Spleen (tissue), 7 donors: ENCODE results near the gene JSRP1.

Source experiments
- POLR2A ChIP-seq, 3 donors: fragments of 450-650 bp; IDR thresholded peaks; one replicate each; pipeline ENCODE4 v1.5.1; 2017; ENCODE audit warnings: antibody characterized with exemption in 3 of 3, mild to moderate bottlenecking in 1 of 3
- TF ChIP-seq, protein P1 (sequence below), 11 experiments: fragments of 200-600 bp in 7 of 11; fragments of 450-650 bp in 4 of 11; sonication (generic) in 4 of 11; IDR thresholded peaks in 8 of 11; conservative IDR thresholded peaks in 3 of 11; 1 replicate in 7 of 11; 2 replicates in 4 of 11; pipeline versions ENCODE4 v1.4.0 to v1.8.0; 2016 to 2021; ENCODE audit warnings: antibody characterized with exemption in 11 of 11, inconsistent platforms in 4 of 11, mild to moderate bottlenecking in 1 of 11
- donor health status: DM: no; HTN: no; CAD: no; lungs with moderate emphysema.
- donor health status: DM: no; HTN: no; CAD: no.
- donor health status: DM: no; HTN: no; CAD: no.

DNA sequence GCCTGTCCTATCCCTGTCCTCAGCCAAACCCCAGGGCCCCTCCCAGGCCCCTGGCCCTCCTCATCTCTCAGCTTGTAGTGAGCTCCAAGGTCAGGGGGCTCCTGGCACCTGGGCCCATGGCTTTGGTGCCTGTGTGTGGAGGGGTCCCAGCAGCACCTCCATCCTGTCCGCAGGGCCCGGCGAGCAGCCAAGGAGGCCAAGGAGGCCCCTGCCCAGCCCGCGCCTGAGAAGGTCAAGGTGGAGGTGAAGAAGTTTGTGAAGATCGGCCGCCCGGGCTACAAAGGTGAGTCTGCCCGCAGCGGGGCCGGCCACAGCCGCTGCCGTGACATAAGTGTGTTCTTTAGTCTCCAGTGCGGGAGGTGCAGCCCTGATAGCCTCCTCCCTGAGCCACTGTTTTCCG, 10.9 kb downstream of the JSRP1 start:
- TF ChIP-seq, protein P1, sequence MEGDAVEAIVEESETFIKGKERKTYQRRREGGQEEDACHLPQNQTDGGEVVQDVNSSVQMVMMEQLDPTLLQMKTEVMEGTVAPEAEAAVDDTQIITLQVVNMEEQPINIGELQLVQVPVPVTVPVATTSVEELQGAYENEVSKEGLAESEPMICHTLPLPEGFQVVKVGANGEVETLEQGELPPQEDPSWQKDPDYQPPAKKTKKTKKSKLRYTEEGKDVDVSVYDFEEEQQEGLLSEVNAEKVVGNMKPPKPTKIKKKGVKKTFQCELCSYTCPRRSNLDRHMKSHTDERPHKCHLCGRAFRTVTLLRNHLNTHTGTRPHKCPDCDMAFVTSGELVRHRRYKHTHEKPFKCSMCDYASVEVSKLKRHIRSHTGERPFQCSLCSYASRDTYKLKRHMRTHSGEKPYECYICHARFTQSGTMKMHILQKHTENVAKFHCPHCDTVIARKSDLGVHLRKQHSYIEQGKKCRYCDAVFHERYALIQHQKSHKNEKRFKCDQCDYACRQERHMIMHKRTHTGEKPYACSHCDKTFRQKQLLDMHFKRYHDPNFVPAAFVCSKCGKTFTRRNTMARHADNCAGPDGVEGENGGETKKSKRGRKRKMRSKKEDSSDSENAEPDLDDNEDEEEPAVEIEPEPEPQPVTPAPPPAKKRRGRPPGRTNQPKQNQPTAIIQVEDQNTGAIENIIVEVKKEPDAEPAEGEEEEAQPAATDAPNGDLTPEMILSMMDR (IDR thresholded peaks at IDR 0.05 in 8 of 11, conservative IDR thresholded peaks at IDR 0.05 in 3 of 11) = no peak
- no peak for TF ChIP-seq POLR2A (IDR thresholded peaks at IDR 0.05)
